ENCODE results near the gene ALG11.
"Not testable (repeated sequence)": the region's sequence is repeated elsewhere in the genome, so short reads cannot be mapped to it uniquely, and the experiment has no call there.

Gene ALG11

DNA sequence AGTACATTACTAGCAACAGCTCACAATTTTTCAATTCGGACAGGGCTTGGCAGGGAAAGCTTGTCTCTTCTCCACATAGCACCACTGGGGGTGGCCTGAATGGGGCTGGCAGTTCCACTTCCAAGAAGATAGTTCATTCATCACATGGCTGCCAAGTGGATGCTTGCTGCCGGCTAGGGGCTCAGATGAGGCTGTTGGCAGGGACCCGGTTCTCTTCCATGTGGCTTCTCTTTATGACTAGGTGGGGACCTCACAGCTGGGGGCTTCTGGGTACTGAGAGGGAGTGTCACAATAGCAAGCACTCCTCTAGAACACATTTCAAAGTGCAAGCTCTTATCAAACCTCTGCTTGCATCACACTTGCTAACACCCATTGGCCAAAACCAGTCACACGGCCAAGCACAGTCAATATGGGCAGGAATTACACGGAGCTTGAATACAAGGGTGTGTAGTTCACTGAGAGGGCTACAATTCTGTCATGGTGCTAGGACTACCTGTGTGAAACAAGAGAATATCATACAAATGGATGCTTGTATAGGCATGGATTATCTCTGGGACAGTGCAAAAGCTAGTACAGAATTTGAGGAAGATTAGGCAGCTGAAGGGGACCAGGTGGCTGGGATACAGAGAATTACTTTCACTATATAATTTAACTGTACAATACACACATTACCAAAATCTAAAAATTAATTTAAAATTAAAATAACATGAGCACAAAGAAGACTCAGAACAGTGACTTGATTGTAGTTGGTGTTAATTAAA, 33.2 kb upstream of the ALG11 start:
- DNase-seq (ENCODE audit: extremely low spot score) = no peak
- TF ChIP-seq, protein P1, sequence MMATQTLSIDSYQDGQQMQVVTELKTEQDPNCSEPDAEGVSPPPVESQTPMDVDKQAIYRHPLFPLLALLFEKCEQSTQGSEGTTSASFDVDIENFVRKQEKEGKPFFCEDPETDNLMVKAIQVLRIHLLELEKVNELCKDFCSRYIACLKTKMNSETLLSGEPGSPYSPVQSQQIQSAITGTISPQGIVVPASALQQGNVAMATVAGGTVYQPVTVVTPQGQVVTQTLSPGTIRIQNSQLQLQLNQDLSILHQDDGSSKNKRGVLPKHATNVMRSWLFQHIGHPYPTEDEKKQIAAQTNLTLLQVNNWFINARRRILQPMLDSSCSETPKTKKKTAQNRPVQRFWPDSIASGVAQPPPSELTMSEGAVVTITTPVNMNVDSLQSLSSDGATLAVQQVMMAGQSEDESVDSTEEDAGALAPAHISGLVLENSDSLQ (IDR thresholded peaks at IDR 0.05) = no peak
- TF ChIP-seq L3MBTL2 (conservative IDR thresholded peaks at IDR 0.05) (no peak), BHLHE40 (IDR thresholded peaks at IDR 0.05; ENCODE audit: borderline replicate concordance) (no peak), TARDBP (IDR thresholded peaks at IDR 0.05) (no peak), FOXA1 (IDR thresholded peaks at IDR 0.05) (no peak), ARNT (IDR thresholded peaks at IDR 0.05) (no peak), ELF4 (IDR thresholded peaks at IDR 0.05) (no peak), SUZ12 (IDR thresholded peaks at IDR 0.05) (no peak), LEF1 (IDR thresholded peaks at IDR 0.05; ENCODE audit: borderline replicate concordance) (no peak), FOXM1 (IDR thresholded peaks at IDR 0.05; ENCODE audit: borderline replicate concordance) (no peak), CTBP1 (IDR thresholded peaks at IDR 0.05; ENCODE audit: borderline replicate concordance) (no peak), HDGF (IDR thresholded peaks at IDR 0.05; ENCODE audit: borderline replicate concordance) (no peak), SP1 (IDR thresholded peaks at IDR 0.05) (no peak), ZNF384 (IDR thresholded peaks at IDR 0.05) (no peak), FOXK2 (IDR thresholded peaks at IDR 0.05) (no peak), NFRKB (IDR thresholded peaks at IDR 0.05) (no peak)
- ChIA-PET POLR2A (interaction anchor here (1.0 kb wide), 1 partner anchor 20 kb away, joined by 4 read pairs; no protein-coding TSS in a partner anchor), CTCF (no interaction called here)

DNA sequence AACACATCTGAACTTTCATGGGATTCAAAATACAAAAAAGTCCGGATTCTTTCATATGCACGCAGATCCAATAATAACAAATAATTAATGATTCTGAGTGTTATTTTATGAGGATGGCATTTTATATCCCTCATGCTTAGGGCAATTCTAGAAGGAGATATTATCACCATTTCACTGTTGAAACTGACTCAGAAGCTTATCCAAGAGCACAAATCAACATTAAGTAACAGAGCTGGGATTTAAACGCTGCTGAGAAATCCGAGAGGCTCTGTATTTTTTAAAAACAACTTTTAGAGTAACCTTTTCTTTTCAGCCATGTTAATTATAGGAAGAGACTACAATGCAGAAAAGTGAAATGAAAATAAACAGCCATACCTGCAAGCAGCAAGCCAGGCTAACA, 31.3 kb upstream of the ALG11 start:
- ChIA-PET POLR2A (no interaction called here), CTCF (no interaction called here)
- no peak for TF ChIP-seq L3MBTL2 (conservative IDR thresholded peaks at IDR 0.05)
- no peak for DNase-seq (ENCODE audit: extremely low spot score)

DNA sequence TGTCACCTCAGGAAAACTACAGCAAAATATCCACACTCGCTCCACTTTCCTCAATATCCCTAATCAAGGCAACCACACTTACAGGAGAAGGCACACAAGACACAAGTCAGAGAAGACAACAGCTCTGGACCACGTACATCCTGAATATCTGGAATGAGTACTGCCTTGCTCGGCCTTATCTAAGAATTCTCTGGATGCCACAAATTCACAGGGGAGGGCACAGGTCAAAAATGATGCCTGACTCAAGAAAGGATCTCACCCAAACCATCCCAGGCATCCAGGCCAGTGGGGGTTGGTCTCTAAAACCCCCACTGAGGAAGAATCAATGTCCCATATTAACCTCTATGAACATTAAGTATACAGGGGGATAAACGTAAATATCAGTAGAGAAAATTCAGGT, 30.8 kb upstream of the ALG11 start:
- ChIA-PET CTCF (no interaction called here), POLR2A (no interaction called here)
- no peak for TF ChIP-seq FOXM1 (IDR thresholded peaks at IDR 0.05; ENCODE audit: borderline replicate concordance)
- no peak for TF ChIP-seq SP1 (IDR thresholded peaks at IDR 0.05)
- TF ChIP-seq, protein P1 (IDR thresholded peaks at IDR 0.05) = no peak
- no peak for TF ChIP-seq NFRKB (IDR thresholded peaks at IDR 0.05)
- TF ChIP-seq HDGF (IDR thresholded peaks at IDR 0.05; ENCODE audit: borderline replicate concordance) = no peak
- TF ChIP-seq SUZ12 (IDR thresholded peaks at IDR 0.05) = no peak
- TF ChIP-seq FOXA1 (IDR thresholded peaks at IDR 0.05) = no peak
- no peak for TF ChIP-seq FOXK2 (IDR thresholded peaks at IDR 0.05)
- no peak for TF ChIP-seq BHLHE40 (IDR thresholded peaks at IDR 0.05; ENCODE audit: borderline replicate concordance)
- TF ChIP-seq ZNF384 (IDR thresholded peaks at IDR 0.05) = no peak
- no peak for TF ChIP-seq ELF4 (IDR thresholded peaks at IDR 0.05)
- TF ChIP-seq L3MBTL2 (conservative IDR thresholded peaks at IDR 0.05) = no peak
- TF ChIP-seq CTBP1 (IDR thresholded peaks at IDR 0.05; ENCODE audit: borderline replicate concordance) = no peak
- TF ChIP-seq LEF1 (IDR thresholded peaks at IDR 0.05; ENCODE audit: borderline replicate concordance) = no peak
- TF ChIP-seq TARDBP (IDR thresholded peaks at IDR 0.05) = no peak
- no peak for TF ChIP-seq ARNT (IDR thresholded peaks at IDR 0.05)
- DNase-seq (ENCODE audit: extremely low spot score) = no peak

DNA sequence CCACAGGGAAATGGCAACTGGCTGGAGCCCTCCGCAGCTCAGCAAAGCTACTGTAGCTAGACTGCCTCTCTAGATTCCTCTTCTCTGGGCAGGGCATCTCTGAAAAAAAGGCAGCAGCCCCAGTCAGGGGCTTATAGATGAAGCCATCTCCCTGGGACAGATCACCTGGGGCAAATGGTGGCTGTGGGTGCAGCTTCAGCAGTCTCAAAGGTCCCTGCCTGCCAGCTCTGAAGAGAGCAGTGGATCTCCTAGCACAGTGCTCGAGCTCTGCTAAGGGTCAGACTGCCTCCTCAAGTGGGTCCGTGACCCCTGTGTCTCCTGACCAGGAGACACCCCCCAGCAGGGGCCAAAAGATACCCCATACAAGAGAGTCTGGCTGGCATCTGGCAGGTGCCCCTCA, 28.9 kb upstream of the ALG11 start:
- CTCF ChIA-PET; DNase-seq (ENCODE audit: extremely low spot score); POLR2A ChIA-PET: not testable (repeated sequence)

DNA sequence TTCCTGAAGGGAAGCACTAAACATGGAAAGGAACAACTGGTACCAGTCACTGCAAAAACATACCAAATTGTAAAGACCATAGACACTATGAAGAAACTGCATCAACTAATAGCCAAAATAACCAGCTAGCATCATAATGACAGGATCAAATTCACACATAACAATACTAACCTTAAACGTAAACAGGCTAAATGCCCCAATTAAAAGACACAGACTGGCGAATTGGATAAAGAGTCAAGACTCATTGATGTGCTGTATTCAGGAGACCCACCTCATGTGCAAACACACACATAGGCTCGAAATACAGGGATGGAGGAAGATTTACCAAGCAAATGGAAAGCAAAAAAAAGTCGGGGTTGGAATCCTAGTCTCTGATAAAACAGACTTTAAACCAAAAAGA, 27.3 kb upstream of the ALG11 start:
- POLR2A ChIA-PET; DNase-seq (ENCODE audit: extremely low spot score): not testable (repeated sequence)
- CTCF ChIA-PET = interaction anchor here (0.7 to 1.2 kb wide), 2 partner anchors 14 to 367 kb away, joined by 3 read pairs; no protein-coding TSS in a partner anchor

DNA sequence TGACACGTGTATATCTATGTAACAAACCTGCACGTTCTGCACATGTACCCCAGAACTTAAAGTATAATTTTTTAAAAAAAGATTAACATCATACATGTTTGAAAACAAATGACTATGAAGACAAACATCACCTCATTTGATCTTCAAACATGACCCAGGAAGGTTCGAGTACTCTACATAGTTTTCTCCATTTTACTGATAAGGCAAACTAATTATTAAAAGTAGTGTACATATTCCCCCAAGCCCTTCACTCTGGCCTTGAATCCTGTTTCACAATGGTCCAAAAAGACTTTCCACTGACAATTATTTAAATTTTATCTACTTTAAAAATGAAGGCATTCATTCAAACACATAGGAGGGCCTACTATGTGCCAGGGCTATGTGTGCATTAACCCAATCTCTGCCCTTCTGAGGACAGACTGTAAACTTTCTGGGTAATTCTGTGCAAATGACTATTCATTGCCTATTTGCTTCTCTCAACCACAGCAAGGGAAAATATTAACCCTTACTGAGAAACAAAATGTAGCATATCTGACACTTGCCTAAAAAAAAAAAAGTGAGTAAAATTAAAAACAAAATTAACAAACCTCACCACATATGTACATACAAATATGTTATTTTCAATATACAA, 23.1 kb upstream of the ALG11 start:
- POLR2A ChIA-PET = no interaction called here
- DNase-seq (ENCODE audit: extremely low spot score) = no peak
- CTCF ChIA-PET = no interaction called here
- TF ChIP-seq LEF1 (IDR thresholded peaks at IDR 0.05; ENCODE audit: borderline replicate concordance) = no peak
- no peak for TF ChIP-seq L3MBTL2 (conservative IDR thresholded peaks at IDR 0.05)
- TF ChIP-seq FOXA1 (IDR thresholded peaks at IDR 0.05) = no peak

DNA sequence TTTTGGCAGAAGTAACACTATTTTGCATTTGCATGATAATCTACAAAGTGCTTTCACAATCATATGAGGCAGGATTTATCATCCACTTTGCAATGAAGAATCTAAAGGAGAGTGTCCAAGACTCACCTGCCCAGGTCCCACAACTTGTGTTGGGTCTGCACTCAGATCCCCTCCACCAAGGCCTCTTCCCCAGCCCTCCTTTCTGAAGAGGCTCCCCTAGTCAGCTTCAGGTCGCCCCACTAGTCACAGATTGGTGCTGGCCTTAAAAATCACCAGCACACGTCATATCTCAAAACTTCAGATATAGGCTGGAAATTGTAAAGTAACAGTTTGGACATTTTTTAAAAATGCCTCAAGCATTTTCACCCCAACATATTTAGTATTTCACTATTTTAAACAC, 18.5 kb upstream of the ALG11 start:
- TF ChIP-seq, protein P1 (IDR thresholded peaks at IDR 0.05) = no peak
- no peak for TF ChIP-seq L3MBTL2 (conservative IDR thresholded peaks at IDR 0.05)
- no peak for TF ChIP-seq CTBP1 (IDR thresholded peaks at IDR 0.05; ENCODE audit: borderline replicate concordance)
- no peak for TF ChIP-seq ARNT (IDR thresholded peaks at IDR 0.05)
- TF ChIP-seq HDGF (IDR thresholded peaks at IDR 0.05; ENCODE audit: borderline replicate concordance) = no peak
- no peak for TF ChIP-seq LEF1 (IDR thresholded peaks at IDR 0.05; ENCODE audit: borderline replicate concordance)
- TF ChIP-seq TARDBP (IDR thresholded peaks at IDR 0.05) = no peak
- no peak for TF ChIP-seq FOXM1 (IDR thresholded peaks at IDR 0.05; ENCODE audit: borderline replicate concordance)
- DNase-seq (ENCODE audit: extremely low spot score) = no peak
- ChIA-PET POLR2A (no interaction called here), CTCF (no interaction called here)

All from HEK293T (cell line).